ENCODE results near the gene CACNA1I.

Gene CACNA1I

GRCh38 chr22:39568278-39568981, 2.1 kb upstream of the CACNA1I start:
- Histone ChIP-seq H3K27me3 (replicated peaks; ENCODE audit: control insufficient read depth, insufficient read depth, low read length) (no peaks in the 10 kb centered on the region; the same call in none of the 2 replicates), H3K36me3 (ENCODE audit: control insufficient read depth, insufficient read depth, low read length) (no peaks in the 10 kb centered on the region), H3K4me3 (replicated peaks; ENCODE audit: low read depth, low read length) (no peak overlapping the region)
- no peak for DNase-seq (ENCODE audit: extremely low read depth, insufficient read length)
- TF ChIP-seq, protein P1, sequence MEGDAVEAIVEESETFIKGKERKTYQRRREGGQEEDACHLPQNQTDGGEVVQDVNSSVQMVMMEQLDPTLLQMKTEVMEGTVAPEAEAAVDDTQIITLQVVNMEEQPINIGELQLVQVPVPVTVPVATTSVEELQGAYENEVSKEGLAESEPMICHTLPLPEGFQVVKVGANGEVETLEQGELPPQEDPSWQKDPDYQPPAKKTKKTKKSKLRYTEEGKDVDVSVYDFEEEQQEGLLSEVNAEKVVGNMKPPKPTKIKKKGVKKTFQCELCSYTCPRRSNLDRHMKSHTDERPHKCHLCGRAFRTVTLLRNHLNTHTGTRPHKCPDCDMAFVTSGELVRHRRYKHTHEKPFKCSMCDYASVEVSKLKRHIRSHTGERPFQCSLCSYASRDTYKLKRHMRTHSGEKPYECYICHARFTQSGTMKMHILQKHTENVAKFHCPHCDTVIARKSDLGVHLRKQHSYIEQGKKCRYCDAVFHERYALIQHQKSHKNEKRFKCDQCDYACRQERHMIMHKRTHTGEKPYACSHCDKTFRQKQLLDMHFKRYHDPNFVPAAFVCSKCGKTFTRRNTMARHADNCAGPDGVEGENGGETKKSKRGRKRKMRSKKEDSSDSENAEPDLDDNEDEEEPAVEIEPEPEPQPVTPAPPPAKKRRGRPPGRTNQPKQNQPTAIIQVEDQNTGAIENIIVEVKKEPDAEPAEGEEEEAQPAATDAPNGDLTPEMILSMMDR (IDR thresholded peaks at IDR 0.05; ENCODE audit: insufficient read depth, low read length, poor library complexity, severe bottlenecking) = no peak

- H3K4me3 ChIP-seq (replicated peaks; ENCODE audit: low read depth, low read length) = no peak overlapping the region
- no peak for DNase-seq (ENCODE audit: extremely low read depth, insufficient read length)
- TF ChIP-seq, protein P1 (IDR thresholded peaks at IDR 0.05; ENCODE audit: insufficient read depth, low read length, poor library complexity, severe bottlenecking) = no peak
- H3K36me3 ChIP-seq (ENCODE audit: control insufficient read depth, insufficient read depth, low read length) = no peaks in the 10 kb centered on the region
- no peaks in the 10 kb centered on the region; the same call in none of the 2 replicates for H3K27me3 ChIP-seq (replicated peaks; ENCODE audit: control insufficient read depth, insufficient read depth, low read length)
Measured at GRCh38 chr22:39569066-39569465, 1.5 kb upstream of the CACNA1I start.

DNA sequence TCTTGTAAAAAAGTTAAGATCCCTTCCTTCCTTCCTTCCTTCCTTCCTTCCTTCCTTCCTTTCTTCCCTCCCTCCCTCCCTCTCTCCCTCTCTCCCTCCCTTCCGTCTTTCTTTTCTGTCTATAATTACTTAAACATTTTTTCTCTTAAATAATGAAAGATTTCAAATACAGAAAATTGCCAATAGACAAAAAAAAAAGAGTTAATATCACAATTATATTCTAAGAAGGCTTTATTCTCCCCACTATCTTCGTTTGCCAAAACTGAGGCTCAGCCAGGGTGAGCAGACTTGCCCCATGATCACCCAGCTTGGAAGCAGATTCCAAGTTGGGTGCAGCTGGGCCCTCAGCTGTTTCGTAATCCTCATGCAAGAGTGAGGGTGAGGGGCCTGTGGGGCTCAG, 327 bp upstream of the CACNA1I start:
- TF ChIP-seq, protein P1 (IDR thresholded peaks at IDR 0.05; ENCODE audit: insufficient read depth, low read length, poor library complexity, severe bottlenecking) = no peak
- H3K4me3 ChIP-seq (replicated peaks; ENCODE audit: low read depth, low read length) = no peak overlapping the region
- H3K27me3 ChIP-seq (replicated peaks; ENCODE audit: control insufficient read depth, insufficient read depth, low read length) = peaks cover 1% of the 10 kb centered on the region
- H3K36me3 ChIP-seq (ENCODE audit: control insufficient read depth, insufficient read depth, low read length) = no peaks in the 10 kb centered on the region
- no peak for DNase-seq (ENCODE audit: extremely low read depth, insufficient read length)

DNA sequence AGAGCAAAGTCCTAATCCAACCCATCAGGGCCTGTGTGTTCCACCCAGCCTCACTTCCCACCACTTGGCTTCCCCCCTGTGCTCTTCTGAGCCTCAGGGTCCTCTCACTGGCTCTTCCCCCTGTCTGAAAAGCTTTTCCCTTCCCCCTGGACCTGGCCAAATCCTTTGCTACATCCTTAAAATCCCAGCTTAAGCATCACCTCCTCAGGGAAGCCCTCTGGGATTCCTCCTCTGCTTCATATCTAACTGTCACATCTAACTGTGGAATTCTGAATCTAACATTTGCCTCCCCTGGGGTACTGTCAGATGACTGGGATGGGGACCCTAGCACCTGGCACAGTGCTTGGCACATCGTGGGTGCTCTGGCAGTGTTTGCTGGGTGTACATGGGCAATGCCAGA, 985 bp downstream of the CACNA1I start:
- TF ChIP-seq, protein P1 (IDR thresholded peaks at IDR 0.05; ENCODE audit: insufficient read depth, low read length, poor library complexity, severe bottlenecking) = no peak
- peaks cover 1% of the 10 kb centered on the region for H3K27me3 ChIP-seq (replicated peaks; ENCODE audit: control insufficient read depth, insufficient read depth, low read length)
- no peaks in the 10 kb centered on the region for H3K36me3 ChIP-seq (ENCODE audit: control insufficient read depth, insufficient read depth, low read length)
- no peak for DNase-seq (ENCODE audit: extremely low read depth, insufficient read length)
- H3K4me3 ChIP-seq (replicated peaks; ENCODE audit: low read depth, low read length) = no peak overlapping the region

GRCh38 chr22:39574779-39575551, 4.4 kb downstream of the CACNA1I start:
- Histone ChIP-seq H3K4me3 (replicated peaks; ENCODE audit: low read depth, low read length) (no peak overlapping the region), H3K27me3 (replicated peaks; ENCODE audit: control insufficient read depth, insufficient read depth, low read length) (peaks cover 1% of the 10 kb centered on the region), H3K36me3 (ENCODE audit: control insufficient read depth, insufficient read depth, low read length) (no peaks in the 10 kb centered on the region)
- no peak for DNase-seq (ENCODE audit: extremely low read depth, insufficient read length)
- TF ChIP-seq, protein P1 (IDR thresholded peaks at IDR 0.05; ENCODE audit: insufficient read depth, low read length, poor library complexity, severe bottlenecking) = no peak
